ENCODE results near the gene FLYWCH2. TPM values are rescaled to one million over a fixed set of nuclear protein-coding genes. Genes with fewer than 3 reads are reported as not detected.
A peak's percentile ranks its signal among the peaks of the same experiment; 100 is the strongest.

FLYWCH2 gene
- total and polyA plus RNA-seq, 2 experiments from 2014 or later = 30.9 to 45.0 TPM

GRCh38 chr16:2929693-2930092 lies 46.7 kb downstream of the FLYWCH2 start (continued):
- TF ChIP-seq ZNF462 (CRISPR knock-in tag; IDR thresholded peaks at IDR 0.05) (no peak), POLR2AphosphoS5 (IDR thresholded peaks at IDR 0.05; ENCODE audit: low read depth) (no peak), JUNB (IDR thresholded peaks at IDR 0.05; ENCODE audit: unreplicated experiment) (no peak)

- ATAC-seq (no peak), DNase-seq (ENCODE audit: low spot score) (no peak)
- no peaks in the 10 kb centered on the region for H3K36me3 ChIP-seq (ENCODE audit: insufficient read depth)
- Mint-ChIP-seq H3K9me3 (peaks cover 9% of the 10 kb centered on the region; the same call in 2 of the 3 replicates), H3K4me3 (no peak overlapping the region), H3K36me3 (ENCODE audit: low read depth) (peaks cover 18% of the 10 kb centered on the region; the same call in 2 of the 3 replicates), H3K27ac (0 out of 2 replicates have a peak overlapping the region, but pooled peaks have one; percentile 36), H3K27me3 (ENCODE audit: insufficient read depth, low read depth, poor library complexity) (peaks cover 14% of the 10 kb centered on the region), H3K4me1 (peaks cover 40% of the 10 kb centered on the region)
- no peaks in the 10 kb centered on the region for H3K9me2 ChIP-seq (ENCODE audit: insufficient read depth)
- peaks cover 5% of the 10 kb centered on the region; the same call in 1 of the 2 replicates for H3F3A ChIP-seq (replicated peaks; ENCODE audit: low read depth)
- H3K27me3 ChIP-seq (ENCODE audit: insufficient read depth) = 0 out of 2 replicates have a peak, but pooled peaks cover 7% of the 10 kb centered on the region
- no peak overlapping the region for H3K4me2 ChIP-seq
- no peaks in the 10 kb centered on the region for H4K20me1 ChIP-seq (replicated peaks; ENCODE audit: insufficient read depth)
- no peaks in the 10 kb centered on the region for H3K79me2 ChIP-seq (replicated peaks; ENCODE audit: insufficient read depth)
- no peak overlapping the region for H3K4me3 ChIP-seq
- H2AFZ ChIP-seq = no peak overlapping the region
- peaks cover 7% of the 10 kb centered on the region; the same call in 1 of the 2 replicates for H3K4me1 ChIP-seq (ENCODE audit: insufficient read depth)
- no peak overlapping the region for H3K27ac ChIP-seq (ENCODE audit: low read depth)
- TF ChIP-seq CTCF (conservative IDR thresholded peaks at IDR 0.05; ENCODE audit: low read depth in 2 of 2) = no peak
- no peak for TF ChIP-seq EZH2 (IDR thresholded peaks at IDR 0.05; ENCODE audit: low read depth, unreplicated experiment)
- TF ChIP-seq ZNF462 (CRISPR knock-in tag; IDR thresholded peaks at IDR 0.05) = no peak
Observed at GRCh38 chr16:2930236-2930635, 47.2 kb downstream of the FLYWCH2 start.
